Neural cell (in vitro differentiated cells): ENCODE results near the gene TMEM183A. TPM values are rescaled to one million over a fixed set of nuclear protein-coding genes. Genes with fewer than 3 reads are reported as not detected.

ENCODE experiments used
- H2AFZ ChIP-seq: fragments of 200-600, 300-800 bp; sonication (generic), shearing (Covaris generic); 2 replicates; pipeline ENCODE4 v1.6.0; 2014; ENCODE audit warnings: low read depth, mild to moderate bottlenecking, antibody characterized with exemption, low read length, moderate library complexity
- H3F3A ChIP-seq: fragments of 200-600 bp; shearing (Covaris generic); 2 replicates; pipeline ENCODE4 v1.6.1; 2016; ENCODE audit warnings: mild to moderate bottlenecking, moderate library complexity, mixed read lengths, antibody characterized with exemption, low read length; ENCODE audit not compliant: insufficient read depth, poor library complexity, severe bottlenecking
- H3K27ac ChIP-seq: fragments of 200-600, 300-800 bp; sonication (generic), shearing (Covaris generic); 2 replicates; pipeline ENCODE4 v1.5.1; 2014; ENCODE audit warnings: mild to moderate bottlenecking, low read length, moderate library complexity
- H3K27me3 ChIP-seq: fragments of 300-800, 200-600 bp; sonication (generic), shearing (Covaris generic); 2 replicates; pipeline ENCODE4 v1.6.0; 2014; ENCODE audit warnings: mild to moderate bottlenecking, low read depth, low read length, moderate library complexity; ENCODE audit not compliant: insufficient read depth
- H3K36me3 ChIP-seq: fragments of 300-800, 200-600 bp; sonication (generic), shearing (Covaris generic); 2 replicates; pipeline ENCODE4 v1.5.1; 2014; ENCODE audit warnings: mild to moderate bottlenecking, antibody characterized with exemption, low read length, moderate library complexity; ENCODE audit not compliant: insufficient read depth
- H3K4me2 ChIP-seq: fragments of 300-800, 200-600 bp; sonication (generic), shearing (Covaris generic); 2 replicates; pipeline ENCODE4 v1.6.0; 2014; ENCODE audit warnings: mild to moderate bottlenecking, low read length
- H3K4me3 ChIP-seq: fragments of 300-800, 200-600 bp; sonication (generic), shearing (Covaris generic); 2 replicates; pipeline ENCODE4 v1.5.1; 2014; ENCODE audit warnings: mild to moderate bottlenecking, low read length, moderate library complexity
- H3K79me2 ChIP-seq: fragments of 200-600 bp; shearing (Covaris generic); replicated peaks from 2 replicates; pipeline ENCODE4 v1.6.0; 2014; ENCODE audit warnings: mild to moderate bottlenecking, low read length, moderate library complexity; ENCODE audit not compliant: insufficient read depth
- H3K9ac ChIP-seq: fragments of 300-800, 200-600 bp; sonication (generic), shearing (Covaris generic); 2 replicates; pipeline ENCODE4 v1.6.1; 2016; ENCODE audit warnings: mild to moderate bottlenecking, low read length, mixed read lengths
- H3K9me2 ChIP-seq: fragments of 200-600 bp; shearing (Covaris generic); 2 replicates; pipeline ENCODE4 v1.6.1; 2016; ENCODE audit warnings: mild to moderate bottlenecking, low read length, mixed read lengths; ENCODE audit not compliant: insufficient read depth
- H3K9me3 ChIP-seq: fragments of 200-600, 300-800 bp; sonication (generic), shearing (Covaris generic); 2 replicates; pipeline ENCODE4 v1.6.1; 2016; ENCODE audit warnings: mild to moderate bottlenecking, mixed run types, low read length, moderate library complexity, mixed read lengths
- H4K20me1 ChIP-seq: fragments of 200-600 bp; shearing (Covaris generic); 2 replicates; pipeline ENCODE4 v1.6.1; 2016; ENCODE audit warnings: mild to moderate bottlenecking, mixed run types; ENCODE audit not compliant: insufficient read depth
- EP300 ChIP-seq: fragments of 450-650 bp; conservative IDR thresholded peaks from 2 replicates; pipeline ENCODE4 v1.6.1; 2014; ENCODE audit warnings: antibody characterized with exemption, mild to moderate bottlenecking, moderate library complexity; ENCODE audit not compliant: poor library complexity, severe bottlenecking
- EZH2 ChIP-seq: fragments of 200-600, 300-800 bp; shearing (Covaris generic), sonication (generic); IDR thresholded peaks from 2 replicates; pipeline ENCODE4 v1.6.1; 2014; ENCODE audit warnings: antibody characterized with exemption, low read length, borderline replicate concordance, mild to moderate bottlenecking; ENCODE audit not compliant: insufficient read depth, poor library complexity, severe bottlenecking
- MXI1 ChIP-seq: fragments of 450-650 bp; conservative IDR thresholded peaks from 2 replicates; pipeline ENCODE4 v1.6.1; 2014; ENCODE audit warnings: antibody characterized with exemption, mild to moderate bottlenecking; ENCODE audit not compliant: poor library complexity, severe bottlenecking
- POLR2AphosphoS5 ChIP-seq: IDR thresholded peaks from 2 replicates; pipeline ENCODE4 v1.6.1; 2012
- RAD21 ChIP-seq: fragments of 450-650 bp; conservative IDR thresholded peaks from 2 replicates; pipeline ENCODE4 v1.6.1; 2014; ENCODE audit warnings: antibody characterized with exemption, mild to moderate bottlenecking, moderate library complexity
- SMC3 ChIP-seq: fragments of 450-650 bp; conservative IDR thresholded peaks from 2 replicates; pipeline ENCODE4 v1.6.1; 2014; ENCODE audit warnings: antibody characterized with exemption, mild to moderate bottlenecking, moderate library complexity; ENCODE audit not compliant: poor library complexity
- TAF1 ChIP-seq: IDR thresholded peaks from 2 replicates; pipeline ENCODE4 v1.6.1; 2012; ENCODE audit warnings: low read depth
- polyA plus RNA-seq: library from polyadenylated mRNA; depleted of rRNA; stranded (reverse); fragments of >200 nt; gene quantifications from 2 replicates; pipeline ENCODE4 v1.2.3, GENCODE V29; 2014
- TF ChIP-seq, protein P1 (sequence below): fragments of 450-650 bp; IDR thresholded peaks from 2 replicates; pipeline ENCODE4 v1.5.1; 2014; ENCODE audit warnings: antibody characterized with exemption, mild to moderate bottlenecking, moderate library complexity; ENCODE audit not compliant: poor library complexity, severe bottlenecking
- TF ChIP-seq, protein P2 (sequence below): IDR thresholded peaks from 2 replicates; pipeline ENCODE4 v1.6.1; 2012; ENCODE audit warnings: borderline replicate concordance

The TMEM183A gene
- polyA plus RNA-seq, 1 donor from 2014 or later: 237 TPM

DNA sequence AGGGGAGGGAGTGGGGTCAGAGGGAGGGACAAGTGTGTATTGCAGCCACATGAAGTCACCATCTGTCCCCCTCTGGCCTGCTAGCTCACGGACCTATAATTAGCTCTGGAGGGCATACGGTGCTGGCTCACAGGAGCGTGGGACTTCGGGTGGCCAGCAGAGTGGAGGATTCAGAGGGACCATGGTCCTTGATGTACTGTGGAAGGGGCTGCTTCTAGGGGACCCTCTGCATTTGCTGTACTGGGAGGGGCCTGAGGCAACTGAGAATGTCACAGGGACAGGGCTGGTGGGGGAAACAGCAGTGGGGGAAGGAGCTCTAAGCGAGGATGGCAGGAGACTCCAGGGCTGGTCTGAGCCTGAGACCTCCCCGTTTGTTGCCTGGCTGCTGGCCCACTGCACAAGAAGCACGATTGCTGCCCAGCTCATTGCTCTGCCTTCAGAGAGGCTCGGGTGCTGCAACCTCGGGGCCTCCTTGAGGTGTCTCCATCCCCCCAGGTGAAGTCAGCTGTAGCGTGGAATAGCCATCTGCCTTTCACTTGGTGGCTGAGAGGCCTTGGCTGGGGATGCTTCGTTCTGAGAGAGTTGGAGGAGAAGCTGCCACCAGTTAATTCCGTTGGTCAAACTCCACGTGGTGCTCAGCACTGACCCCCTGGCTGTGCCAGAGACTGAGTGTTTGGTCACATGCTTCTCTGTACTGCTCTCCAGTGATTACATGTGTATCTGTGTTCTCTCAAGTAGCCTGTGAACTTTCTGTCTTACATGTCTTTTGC is 21.8 kb downstream of the TMEM183A start:
- Histone ChIP-seq H4K20me1 (no peaks in the 10 kb centered on the region), H3K9ac (no peak overlapping the region), H3K36me3 (peaks cover 8% of the 10 kb centered on the region), H3K4me3 (no peak overlapping the region), H3K27ac (no peak overlapping the region), H2AFZ (no peak overlapping the region), H3F3A (peaks cover 3% of the 10 kb centered on the region), H3K9me2 (no peaks in the 10 kb centered on the region), H3K9me3 (no peaks in the 10 kb centered on the region), H3K79me2 (no peaks in the 10 kb centered on the region), H3K27me3 (peaks cover 19% of the 10 kb centered on the region), H3K4me2 (no peak overlapping the region)
- TF ChIP-seq RAD21 (no peak), SMC3 (no peak), EP300 (no peak), EZH2 (no peak), MXI1 (no peak), POLR2AphosphoS5 (no peak), TAF1 (no peak)
- TF ChIP-seq, protein P1, sequence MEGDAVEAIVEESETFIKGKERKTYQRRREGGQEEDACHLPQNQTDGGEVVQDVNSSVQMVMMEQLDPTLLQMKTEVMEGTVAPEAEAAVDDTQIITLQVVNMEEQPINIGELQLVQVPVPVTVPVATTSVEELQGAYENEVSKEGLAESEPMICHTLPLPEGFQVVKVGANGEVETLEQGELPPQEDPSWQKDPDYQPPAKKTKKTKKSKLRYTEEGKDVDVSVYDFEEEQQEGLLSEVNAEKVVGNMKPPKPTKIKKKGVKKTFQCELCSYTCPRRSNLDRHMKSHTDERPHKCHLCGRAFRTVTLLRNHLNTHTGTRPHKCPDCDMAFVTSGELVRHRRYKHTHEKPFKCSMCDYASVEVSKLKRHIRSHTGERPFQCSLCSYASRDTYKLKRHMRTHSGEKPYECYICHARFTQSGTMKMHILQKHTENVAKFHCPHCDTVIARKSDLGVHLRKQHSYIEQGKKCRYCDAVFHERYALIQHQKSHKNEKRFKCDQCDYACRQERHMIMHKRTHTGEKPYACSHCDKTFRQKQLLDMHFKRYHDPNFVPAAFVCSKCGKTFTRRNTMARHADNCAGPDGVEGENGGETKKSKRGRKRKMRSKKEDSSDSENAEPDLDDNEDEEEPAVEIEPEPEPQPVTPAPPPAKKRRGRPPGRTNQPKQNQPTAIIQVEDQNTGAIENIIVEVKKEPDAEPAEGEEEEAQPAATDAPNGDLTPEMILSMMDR: no peak
- TF ChIP-seq, protein P2, sequence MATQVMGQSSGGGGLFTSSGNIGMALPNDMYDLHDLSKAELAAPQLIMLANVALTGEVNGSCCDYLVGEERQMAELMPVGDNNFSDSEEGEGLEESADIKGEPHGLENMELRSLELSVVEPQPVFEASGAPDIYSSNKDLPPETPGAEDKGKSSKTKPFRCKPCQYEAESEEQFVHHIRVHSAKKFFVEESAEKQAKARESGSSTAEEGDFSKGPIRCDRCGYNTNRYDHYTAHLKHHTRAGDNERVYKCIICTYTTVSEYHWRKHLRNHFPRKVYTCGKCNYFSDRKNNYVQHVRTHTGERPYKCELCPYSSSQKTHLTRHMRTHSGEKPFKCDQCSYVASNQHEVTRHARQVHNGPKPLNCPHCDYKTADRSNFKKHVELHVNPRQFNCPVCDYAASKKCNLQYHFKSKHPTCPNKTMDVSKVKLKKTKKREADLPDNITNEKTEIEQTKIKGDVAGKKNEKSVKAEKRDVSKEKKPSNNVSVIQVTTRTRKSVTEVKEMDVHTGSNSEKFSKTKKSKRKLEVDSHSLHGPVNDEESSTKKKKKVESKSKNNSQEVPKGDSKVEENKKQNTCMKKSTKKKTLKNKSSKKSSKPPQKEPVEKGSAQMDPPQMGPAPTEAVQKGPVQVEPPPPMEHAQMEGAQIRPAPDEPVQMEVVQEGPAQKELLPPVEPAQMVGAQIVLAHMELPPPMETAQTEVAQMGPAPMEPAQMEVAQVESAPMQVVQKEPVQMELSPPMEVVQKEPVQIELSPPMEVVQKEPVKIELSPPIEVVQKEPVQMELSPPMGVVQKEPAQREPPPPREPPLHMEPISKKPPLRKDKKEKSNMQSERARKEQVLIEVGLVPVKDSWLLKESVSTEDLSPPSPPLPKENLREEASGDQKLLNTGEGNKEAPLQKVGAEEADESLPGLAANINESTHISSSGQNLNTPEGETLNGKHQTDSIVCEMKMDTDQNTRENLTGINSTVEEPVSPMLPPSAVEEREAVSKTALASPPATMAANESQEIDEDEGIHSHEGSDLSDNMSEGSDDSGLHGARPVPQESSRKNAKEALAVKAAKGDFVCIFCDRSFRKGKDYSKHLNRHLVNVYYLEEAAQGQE: no peak

DNA sequence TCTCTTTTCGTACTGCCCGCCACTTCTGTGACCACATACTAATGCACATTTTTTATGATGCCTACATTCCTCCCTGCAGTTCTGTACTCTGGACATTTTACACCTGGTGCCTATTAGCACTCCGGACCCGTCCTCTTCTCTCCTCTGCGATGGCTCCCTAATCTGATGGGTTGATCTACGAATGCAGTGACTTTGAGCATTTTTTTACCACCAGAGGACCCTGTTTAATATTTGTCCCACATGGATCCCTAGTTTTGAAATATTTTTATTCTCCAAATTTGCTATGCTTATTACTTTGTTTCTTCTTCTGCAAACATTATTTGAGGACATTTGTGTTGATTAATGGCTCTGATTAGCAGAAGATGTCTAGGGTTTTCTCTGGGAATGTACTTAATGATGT is 24.3 kb downstream of the TMEM183A start:
- no peaks in the 10 kb centered on the region for H3K9me2 ChIP-seq
- H3F3A ChIP-seq: no peaks in the 10 kb centered on the region
- peaks cover 17% of the 10 kb centered on the region for H3K27me3 ChIP-seq
- H3K27ac ChIP-seq: no peak overlapping the region
- no peak overlapping the region for H3K4me3 ChIP-seq
- H4K20me1 ChIP-seq: no peaks in the 10 kb centered on the region
- no peaks in the 10 kb centered on the region for H3K36me3 ChIP-seq
- no peaks in the 10 kb centered on the region for H3K79me2 ChIP-seq
- H3K4me2 ChIP-seq: no peak overlapping the region
- H2AFZ ChIP-seq: no peak overlapping the region
- H3K9ac ChIP-seq: no peak overlapping the region
- H3K9me3 ChIP-seq: no peaks in the 10 kb centered on the region
- TF ChIP-seq, protein P2: no peak
- TF ChIP-seq TAF1: no peak
- TF ChIP-seq, protein P1: no peak
- TF ChIP-seq RAD21: no peak
- TF ChIP-seq POLR2AphosphoS5: no peak
- TF ChIP-seq EZH2: no peak
- TF ChIP-seq EP300: no peak
- TF ChIP-seq MXI1: no peak
- no peak for TF ChIP-seq SMC3
